Retinal pigment epithelial cell (primary cell): ENCODE data around the gene SND1.

Experiments used
- DNase-seq: peaks from one replicate; pipeline ENCODE4 v3.0.0-alpha.2; 2010; ENCODE audit warnings: low read depth
- H3K4me3 ChIP-seq: 2 replicates; pipeline ENCODE4 v1.5.1; 2011; ENCODE audit warnings: mild to moderate bottlenecking, low read length, control low read depth, moderate library complexity
- CTCF ChIP-seq: conservative IDR thresholded peaks from 2 replicates; pipeline ENCODE4 v1.5.1; 2011; ENCODE audit warnings: low read depth, low read length, control low read depth, inconsistent platforms

The SND1 gene

GRCh38 chr7:127995881-127996215 is 343.9 kb downstream of the SND1 start:
- H3K4me3 ChIP-seq, result no peak overlapping the region
- no peak for TF ChIP-seq CTCF
- no peak for DNase-seq

- no peak for TF ChIP-seq CTCF
- H3K4me3 ChIP-seq, result no peak overlapping the region
Measured at GRCh38 chr7:127996253-127997071, 344.5 kb downstream of the SND1 start.

GRCh38 chr7:127997226-127997922 is 345.4 kb downstream of the SND1 start:
- no peak for TF ChIP-seq CTCF
- no peak overlapping the region for H3K4me3 ChIP-seq
- no peak for DNase-seq

More at GRCh38 chr7:127996253-127997071, 344.5 kb downstream of the SND1 start:
- no peak for DNase-seq

GRCh38 chr7:127998671-127999070 is 346.7 kb downstream of the SND1 start:
- no peak for DNase-seq
- no peak for TF ChIP-seq CTCF
- no peak overlapping the region for H3K4me3 ChIP-seq

- DNase-seq, result no peak
- TF ChIP-seq CTCF, result no peak
Measured at GRCh38 chr7:128000048-128000447, 348.1 kb downstream of the SND1 start.

GRCh38 chr7:128000854-128001265 is 348.9 kb downstream of the SND1 start:
- peak; percentile 24 for DNase-seq
- no peak overlapping the region for H3K4me3 ChIP-seq
- TF ChIP-seq CTCF, result no peak

More at GRCh38 chr7:128000048-128000447, 348.1 kb downstream of the SND1 start:
- H3K4me3 ChIP-seq, result no peak overlapping the region

- no peak for TF ChIP-seq CTCF
- no peak overlapping the region for H3K4me3 ChIP-seq
- no peak for DNase-seq
Measured at GRCh38 chr7:128003167-128003566, 351.2 kb downstream of the SND1 start.
